Measurements from ENCODE around the gene UGT1A3.

DNA sequence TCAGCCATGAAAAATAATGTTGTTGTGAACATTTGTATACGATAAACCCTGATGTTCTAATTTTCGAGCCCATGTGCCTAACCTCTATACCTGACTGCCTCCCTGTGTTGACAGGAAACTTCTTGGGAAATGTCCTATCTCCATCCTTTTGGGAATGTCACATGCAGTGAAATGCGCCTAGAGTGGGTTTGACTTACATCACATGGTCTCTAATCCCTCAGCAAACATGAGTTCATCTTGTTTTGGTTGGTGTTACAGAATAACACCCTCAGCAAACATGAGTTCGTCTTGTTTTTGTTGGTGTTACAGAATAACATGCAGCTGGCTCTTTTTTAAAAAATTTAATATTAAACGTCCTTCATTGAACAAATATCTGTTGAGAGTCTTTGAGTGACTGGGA is 40.5 kb upstream of the UGT1A3 start:
- TF ChIP-seq REST (IDR thresholded peaks at IDR 0.05; ENCODE audit: insufficient read depth in 1 of 2, low read depth in 2 of 2, low read length in 2 of 2) (no peak), POLR2AphosphoS5 (IDR thresholded peaks at IDR 0.05; ENCODE audit: low read depth, low read length) (no peak), FOXP2 (optimal IDR thresholded peaks at IDR 0.05; ENCODE audit: borderline replicate concordance, extremely low read depth, extremely low read length, insufficient read depth) (no peak), TAF1 (IDR thresholded peaks at IDR 0.05; ENCODE audit: borderline replicate concordance, insufficient read depth, low read length) (no peak)
